WTC11 (cell line): ENCODE data around the gene SGF29.

Source experiments
- CREB1 ChIP-seq: sonication (generic); formaldehyde crosslinking; IDR thresholded peaks from 2 replicates; pipeline ENCODE4 v1.8.0; 2023; ENCODE audit warnings: mild to moderate bottlenecking, missing genetic modification reagents
- JUN ChIP-seq: sonication (generic); formaldehyde crosslinking; IDR thresholded peaks from 2 replicates; pipeline ENCODE4 v1.8.0; 2023; ENCODE audit warnings: mild to moderate bottlenecking, missing genetic modification reagents
- ZBTB21 ChIP-seq: sonication (generic); formaldehyde crosslinking; IDR thresholded peaks from 2 replicates; pipeline ENCODE4 v1.8.1; 2023; ENCODE audit warnings: mild to moderate bottlenecking, missing genetic modification reagents, borderline replicate concordance
- ZNF138 ChIP-seq: sonication (generic); formaldehyde crosslinking; conservative IDR thresholded peaks from 2 replicates; pipeline ENCODE4 v1.8.1; 2022; ENCODE audit warnings: mild to moderate bottlenecking, moderate library complexity, missing genetic modification reagents
- TF ChIP-seq, protein P1 (sequence below): fragments of 200-600 bp; IDR thresholded peaks from 2 replicates; pipeline ENCODE4 v1.8.0; 2022; ENCODE audit warnings: antibody characterized with exemption
- TF ChIP-seq, protein P2 (sequence below): sonication (generic); formaldehyde crosslinking; IDR thresholded peaks from 2 replicates; pipeline ENCODE4 v1.8.1; 2023; ENCODE audit warnings: mild to moderate bottlenecking, moderate library complexity, missing genetic modification reagents
- TF ChIP-seq, protein P3 (sequence below): sonication (generic); formaldehyde crosslinking; IDR thresholded peaks from 2 replicates; pipeline ENCODE4 v1.8.1; 2022; ENCODE audit warnings: low read depth, mild to moderate bottlenecking, moderate library complexity, missing genetic modification reagents, borderline replicate concordance

DNA sequence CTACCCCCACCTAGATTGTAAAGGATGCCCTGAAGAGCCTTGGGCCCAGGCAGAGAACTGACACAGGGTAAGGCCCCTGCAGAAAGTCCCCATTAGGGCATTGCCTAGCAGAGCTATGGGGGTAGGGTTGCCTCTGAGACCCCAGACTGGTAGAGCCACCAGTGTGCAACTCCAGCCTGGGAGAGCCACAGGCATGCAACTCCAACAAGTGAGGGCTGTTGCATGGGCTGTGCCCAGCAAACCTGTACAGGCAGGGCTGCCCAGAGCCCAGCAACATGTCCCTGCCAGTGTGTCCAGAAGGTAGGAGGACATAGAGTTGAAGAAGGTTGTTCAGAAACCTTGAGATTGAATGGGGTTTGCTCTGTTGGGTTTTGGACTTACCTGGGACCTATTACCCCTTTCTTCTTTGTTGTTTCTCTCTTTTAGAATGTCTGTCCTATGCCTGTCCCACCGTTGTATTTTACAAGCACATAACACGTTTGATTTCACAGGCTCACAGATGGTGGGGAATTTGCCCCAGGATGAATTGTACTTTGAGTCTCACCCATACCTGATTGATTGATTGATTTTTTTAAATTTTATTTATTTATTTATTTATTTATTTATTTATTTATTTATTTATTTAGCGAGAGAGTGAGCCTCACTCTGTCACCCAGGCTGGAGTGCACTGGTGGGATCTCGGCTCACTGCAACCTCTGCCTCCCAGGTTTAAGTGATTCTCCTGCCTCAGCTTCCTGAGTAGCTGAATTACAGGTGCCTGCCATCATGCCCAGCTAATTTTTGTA, 16.4 kb downstream of the SGF29 start:
- TF ChIP-seq JUN (CRISPR knock-in tag) (no peak), CREB1 (CRISPR knock-in tag) (no peak), ZBTB21 (CRISPR knock-in tag) (no peak), ZNF138 (CRISPR knock-in tag) (no peak)
- TF ChIP-seq, protein P1, sequence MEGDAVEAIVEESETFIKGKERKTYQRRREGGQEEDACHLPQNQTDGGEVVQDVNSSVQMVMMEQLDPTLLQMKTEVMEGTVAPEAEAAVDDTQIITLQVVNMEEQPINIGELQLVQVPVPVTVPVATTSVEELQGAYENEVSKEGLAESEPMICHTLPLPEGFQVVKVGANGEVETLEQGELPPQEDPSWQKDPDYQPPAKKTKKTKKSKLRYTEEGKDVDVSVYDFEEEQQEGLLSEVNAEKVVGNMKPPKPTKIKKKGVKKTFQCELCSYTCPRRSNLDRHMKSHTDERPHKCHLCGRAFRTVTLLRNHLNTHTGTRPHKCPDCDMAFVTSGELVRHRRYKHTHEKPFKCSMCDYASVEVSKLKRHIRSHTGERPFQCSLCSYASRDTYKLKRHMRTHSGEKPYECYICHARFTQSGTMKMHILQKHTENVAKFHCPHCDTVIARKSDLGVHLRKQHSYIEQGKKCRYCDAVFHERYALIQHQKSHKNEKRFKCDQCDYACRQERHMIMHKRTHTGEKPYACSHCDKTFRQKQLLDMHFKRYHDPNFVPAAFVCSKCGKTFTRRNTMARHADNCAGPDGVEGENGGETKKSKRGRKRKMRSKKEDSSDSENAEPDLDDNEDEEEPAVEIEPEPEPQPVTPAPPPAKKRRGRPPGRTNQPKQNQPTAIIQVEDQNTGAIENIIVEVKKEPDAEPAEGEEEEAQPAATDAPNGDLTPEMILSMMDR = no peak
- TF ChIP-seq, protein P2, sequence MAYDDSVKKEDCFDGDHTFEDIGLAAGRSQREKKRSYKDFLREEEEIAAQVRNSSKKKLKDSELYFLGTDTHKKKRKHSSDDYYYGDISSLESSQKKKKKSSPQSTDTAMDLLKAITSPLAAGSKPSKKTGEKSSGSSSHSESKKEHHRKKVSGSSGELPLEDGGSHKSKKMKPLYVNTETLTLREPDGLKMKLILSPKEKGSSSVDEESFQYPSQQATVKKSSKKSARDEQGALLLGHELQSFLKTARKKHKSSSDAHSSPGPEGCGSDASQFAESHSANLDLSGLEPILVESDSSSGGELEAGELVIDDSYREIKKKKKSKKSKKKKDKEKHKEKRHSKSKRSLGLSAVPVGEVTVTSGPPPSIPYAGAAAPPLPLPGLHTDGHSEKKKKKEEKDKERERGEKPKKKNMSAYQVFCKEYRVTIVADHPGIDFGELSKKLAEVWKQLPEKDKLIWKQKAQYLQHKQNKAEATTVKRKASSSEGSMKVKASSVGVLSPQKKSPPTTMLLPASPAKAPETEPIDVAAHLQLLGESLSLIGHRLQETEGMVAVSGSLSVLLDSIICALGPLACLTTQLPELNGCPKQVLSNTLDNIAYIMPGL (CRISPR knock-in tag) = no peak
- TF ChIP-seq, protein P3, sequence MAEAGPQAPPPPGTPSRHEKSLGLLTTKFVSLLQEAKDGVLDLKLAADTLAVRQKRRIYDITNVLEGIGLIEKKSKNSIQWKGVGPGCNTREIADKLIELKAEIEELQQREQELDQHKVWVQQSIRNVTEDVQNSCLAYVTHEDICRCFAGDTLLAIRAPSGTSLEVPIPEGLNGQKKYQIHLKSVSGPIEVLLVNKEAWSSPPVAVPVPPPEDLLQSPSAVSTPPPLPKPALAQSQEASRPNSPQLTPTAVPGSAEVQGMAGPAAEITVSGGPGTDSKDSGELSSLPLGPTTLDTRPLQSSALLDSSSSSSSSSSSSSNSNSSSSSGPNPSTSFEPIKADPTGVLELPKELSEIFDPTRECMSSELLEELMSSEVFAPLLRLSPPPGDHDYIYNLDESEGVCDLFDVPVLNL (CRISPR knock-in tag) = no peak
